ENCODE data around the gene C1orf53. TPM values are rescaled to one million over a fixed set of nuclear protein-coding genes. Genes with fewer than 3 reads are reported as not detected.
A peak's percentile ranks its signal among the peaks of the same experiment; 100 is the strongest.

Gene C1orf53
- total and polyA plus RNA-seq, 2 of the 4 experiments (the other 2 are of a cell fraction) = 4.8 to 7.0 TPM

DNA sequence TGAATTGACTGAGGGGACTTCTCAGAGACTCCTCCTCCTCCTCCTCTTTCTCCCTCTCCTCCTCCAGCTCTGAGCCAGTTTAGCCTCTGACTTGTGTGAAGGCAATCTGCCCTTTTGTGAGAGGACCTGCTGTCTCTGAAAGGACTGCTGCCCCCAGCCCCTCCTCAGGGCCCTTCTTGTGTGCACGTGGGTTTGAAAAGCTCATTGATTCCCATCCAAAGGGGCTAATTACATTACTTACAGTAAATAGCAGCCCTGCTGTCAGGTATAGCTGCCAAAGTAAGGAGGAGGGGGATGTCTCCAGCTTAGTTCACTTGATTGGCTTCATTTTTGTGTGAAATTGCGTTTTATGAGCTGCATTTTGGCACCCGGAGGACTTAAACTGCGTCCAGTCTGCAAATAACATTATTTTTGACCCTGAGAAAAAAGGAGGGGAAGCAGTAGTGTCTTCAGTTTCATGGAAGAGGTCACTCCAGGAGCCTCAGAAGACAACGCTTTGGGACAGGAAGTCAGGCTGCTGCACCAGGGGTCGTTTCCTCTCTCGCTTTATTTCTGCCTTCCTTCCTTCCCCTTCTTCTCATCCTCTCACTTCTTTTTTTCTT lies 12.9 kb downstream of the C1orf53 start:
- peak overlapping the region; percentile 79; the same call in 1 of the 2 replicates for H3K4me2 ChIP-seq (ENCODE audit: low read depth, low read length)
- no CpG with 5 or more reads among the region's 7 CpGs for WGBS, 2 experiments (ENCODE audit: extremely low coverage in 2 of 2, insufficient read length in 1 of 2)
- H3K36me3 ChIP-seq (ENCODE audit: control insufficient read depth, insufficient read depth, low read length) = no peaks in the 10 kb centered on the region
- no peak overlapping the region for H2BK120ac ChIP-seq (ENCODE audit: low read depth, low read length)
- no peak overlapping the region for H2AK5ac ChIP-seq (ENCODE audit: low read depth, low read length)
- BruUV-seq (replicated peaks) = no TSS peak
- no peak overlapping the region for H4K5ac ChIP-seq (ENCODE audit: low read depth, low read length)
- peaks cover 100% of the 10 kb centered on the region for H3K27me3 ChIP-seq (ENCODE audit: control insufficient read depth, insufficient read depth, low read length)
- H3K4me3 ChIP-seq (ENCODE audit: insufficient read depth, low read depth, low read length) = no peak overlapping the region; the same call in 1 of the 2 replicates
- no peak for TF ChIP-seq CEBPB (IDR thresholded peaks at IDR 0.05; ENCODE audit: low read depth, low read length)
- TF ChIP-seq RAD21 (IDR thresholded peaks at IDR 0.05; ENCODE audit: low read length) = no peak
- no peak for TF ChIP-seq FOS (IDR thresholded peaks at IDR 0.05; ENCODE audit: low read depth, low read length)
- no peak for TF ChIP-seq RFX5 (IDR thresholded peaks at IDR 0.05; ENCODE audit: low read depth, low read length)
- TF ChIP-seq CHD1 (IDR thresholded peaks at IDR 0.05; ENCODE audit: low read depth, low read length) = no peak
- TF ChIP-seq, protein P1, sequence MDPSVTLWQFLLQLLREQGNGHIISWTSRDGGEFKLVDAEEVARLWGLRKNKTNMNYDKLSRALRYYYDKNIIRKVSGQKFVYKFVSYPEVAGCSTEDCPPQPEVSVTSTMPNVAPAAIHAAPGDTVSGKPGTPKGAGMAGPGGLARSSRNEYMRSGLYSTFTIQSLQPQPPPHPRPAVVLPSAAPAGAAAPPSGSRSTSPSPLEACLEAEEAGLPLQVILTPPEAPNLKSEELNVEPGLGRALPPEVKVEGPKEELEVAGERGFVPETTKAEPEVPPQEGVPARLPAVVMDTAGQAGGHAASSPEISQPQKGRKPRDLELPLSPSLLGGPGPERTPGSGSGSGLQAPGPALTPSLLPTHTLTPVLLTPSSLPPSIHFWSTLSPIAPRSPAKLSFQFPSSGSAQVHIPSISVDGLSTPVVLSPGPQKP (IDR thresholded peaks at IDR 0.05; ENCODE audit: borderline replicate concordance, low read depth, low read length) = no peak
- TF ChIP-seq NFE2L2 (IDR thresholded peaks at IDR 0.05; ENCODE audit: low read depth, low read length) = no peak
- TF ChIP-seq POLR2A (IDR thresholded peaks at IDR 0.05; ENCODE audit: low read depth, low read length) = no peak
- TF ChIP-seq MAZ (IDR thresholded peaks at IDR 0.05; ENCODE audit: borderline replicate concordance, low read depth, low read length) = no peak
- TF ChIP-seq SMC3 (IDR thresholded peaks at IDR 0.05; ENCODE audit: low read depth, low read length) = no peak
- TF ChIP-seq, protein P2, sequence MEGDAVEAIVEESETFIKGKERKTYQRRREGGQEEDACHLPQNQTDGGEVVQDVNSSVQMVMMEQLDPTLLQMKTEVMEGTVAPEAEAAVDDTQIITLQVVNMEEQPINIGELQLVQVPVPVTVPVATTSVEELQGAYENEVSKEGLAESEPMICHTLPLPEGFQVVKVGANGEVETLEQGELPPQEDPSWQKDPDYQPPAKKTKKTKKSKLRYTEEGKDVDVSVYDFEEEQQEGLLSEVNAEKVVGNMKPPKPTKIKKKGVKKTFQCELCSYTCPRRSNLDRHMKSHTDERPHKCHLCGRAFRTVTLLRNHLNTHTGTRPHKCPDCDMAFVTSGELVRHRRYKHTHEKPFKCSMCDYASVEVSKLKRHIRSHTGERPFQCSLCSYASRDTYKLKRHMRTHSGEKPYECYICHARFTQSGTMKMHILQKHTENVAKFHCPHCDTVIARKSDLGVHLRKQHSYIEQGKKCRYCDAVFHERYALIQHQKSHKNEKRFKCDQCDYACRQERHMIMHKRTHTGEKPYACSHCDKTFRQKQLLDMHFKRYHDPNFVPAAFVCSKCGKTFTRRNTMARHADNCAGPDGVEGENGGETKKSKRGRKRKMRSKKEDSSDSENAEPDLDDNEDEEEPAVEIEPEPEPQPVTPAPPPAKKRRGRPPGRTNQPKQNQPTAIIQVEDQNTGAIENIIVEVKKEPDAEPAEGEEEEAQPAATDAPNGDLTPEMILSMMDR (conservative IDR thresholded peaks at IDR 0.05; ENCODE audit: low read depth, low read length) = no peak
- no peak for TF ChIP-seq RCOR1 (IDR thresholded peaks at IDR 0.05; ENCODE audit: insufficient replicate concordance, low read length)
- TF ChIP-seq MAFK (IDR thresholded peaks at IDR 0.05; ENCODE audit: low read depth, low read length) = no peak
- DNase-seq = no peak
- H2BK5ac ChIP-seq (ENCODE audit: low read depth, low read length, poor library complexity, severe bottlenecking) = no peak overlapping the region
- no peak overlapping the region for H3K27ac ChIP-seq (ENCODE audit: insufficient read depth, low read length)
- H2AK9ac ChIP-seq (replicated peaks; ENCODE audit: low read depth, low read length, poor library complexity) = no peak overlapping the region
- H4K8ac ChIP-seq (ENCODE audit: low read depth in 2 of 2, low read length in 2 of 2) = no peak overlapping the region
- H2BK20ac ChIP-seq (ENCODE audit: low read depth, low read length) = no peak overlapping the region
- dilution Hi-C loops (cut with HindIII; ENCODE audit: low sequenced_read_pairs, unreplicated experiment) (no loop called here), in situ Hi-C loops (cut with MboI; ENCODE audit: low sequenced_read_pairs) (loop anchor here (10.0 to 25.0 kb wide), 2 partner anchors 549 to 772 kb away; no protein-coding TSS in a partner anchor), intact Hi-C loops (cut with micrococcal nuclease) (loop anchor here (2.0 to 10.0 kb wide), 7 partner anchors 223 to 769 kb away; partner anchors contain the start of gene NEK7)
- H3K14ac ChIP-seq (replicated peaks; ENCODE audit: low read depth, low read length) = no peak overlapping the region
- H3K9me1 ChIP-seq (ENCODE audit: insufficient read depth, low read length) = no peaks in the 10 kb centered on the region
- H3K23ac ChIP-seq (ENCODE audit: low read depth, low read length) = no peak overlapping the region; the same call in 1 of the 2 replicates
- H3K9ac ChIP-seq (ENCODE audit: low read depth, low read length) = no peak overlapping the region
- H3K4me1 ChIP-seq (ENCODE audit: control insufficient read depth, insufficient read depth, low read length) = peaks cover 14% of the 10 kb centered on the region; the same call in 1 of the 2 replicates
- H2AFZ ChIP-seq (replicated peaks; ENCODE audit: low read length, poor library complexity) = peak overlapping the region; percentile 82
- H3K56ac ChIP-seq (ENCODE audit: extremely low read depth, insufficient read depth, low read length) = no peak overlapping the region
- H4K20me1 ChIP-seq (ENCODE audit: insufficient read depth, low read length) = peaks cover 5% of the 10 kb centered on the region; the same call in 1 of the 2 replicates
- H2BK15ac ChIP-seq (ENCODE audit: low read depth, low read length) = no peak overlapping the region
- CTCF ChIA-PET = interaction anchor here (0.6 to 1.5 kb wide), 3 partner anchors 297 to 1198 kb away, joined by 3 to 6 read pairs (median 3); no protein-coding TSS in a partner anchor
- H3K4ac ChIP-seq (ENCODE audit: low read depth, low read length) = no peak overlapping the region
- no peak for ATAC-seq (ENCODE audit: low read depth)
- no peaks in the 10 kb centered on the region for H3K79me1 ChIP-seq (ENCODE audit: low read depth in 1 of 2, low read length in 2 of 2)
- peaks cover 4% of the 10 kb centered on the region; the same call in 1 of the 2 replicates for H3K9me3 ChIP-seq (ENCODE audit: control insufficient read depth, insufficient read depth, low read length)
- POLR2A ChIA-PET (ENCODE audit: unreplicated experiment) = interaction anchor here (0.7 kb wide), 1 partner anchor 1628 kb away, joined by 19 read pairs; no protein-coding TSS in a partner anchor
- H3K18ac ChIP-seq (ENCODE audit: low read depth, low read length) = no peak overlapping the region
- no peak overlapping the region for H4K91ac ChIP-seq (ENCODE audit: insufficient read depth, low read depth, low read length)
